HUES6 (cell line): ENCODE results near the gene SEMA4D.

Source experiments
- H3K27ac ChIP-seq: 2 replicates; pipeline ENCODE4 v1.7.0; 2013; ENCODE audit warnings: low read depth, mild to moderate bottlenecking, low read length, inconsistent platforms
- H3K27me3 ChIP-seq: 2 replicates; pipeline ENCODE4 v1.6.1; 2013; ENCODE audit warnings: low read length; ENCODE audit not compliant: control insufficient read depth, insufficient read depth
- H3K36me3 ChIP-seq: 2 replicates; pipeline ENCODE4 v1.6.1; 2013; ENCODE audit warnings: low read length; ENCODE audit not compliant: control insufficient read depth, insufficient read depth
- H3K4me1 ChIP-seq: 2 replicates; pipeline ENCODE4 v1.6.1; 2013; ENCODE audit warnings: low read length; ENCODE audit not compliant: control insufficient read depth, insufficient read depth
- H3K4me3 ChIP-seq: 2 replicates; pipeline ENCODE4 v1.5.1; 2013; ENCODE audit warnings: low read depth, low read length
- H3K9ac ChIP-seq: one replicate; pipeline ENCODE4 v1.6.1; 2013; ENCODE audit warnings: mild to moderate bottlenecking, low read length
- H3K9me3 ChIP-seq: 2 replicates; pipeline ENCODE4 v1.6.1; 2013; ENCODE audit warnings: low read depth, low read length; ENCODE audit not compliant: control insufficient read depth, insufficient read depth

Gene SEMA4D

DNA sequence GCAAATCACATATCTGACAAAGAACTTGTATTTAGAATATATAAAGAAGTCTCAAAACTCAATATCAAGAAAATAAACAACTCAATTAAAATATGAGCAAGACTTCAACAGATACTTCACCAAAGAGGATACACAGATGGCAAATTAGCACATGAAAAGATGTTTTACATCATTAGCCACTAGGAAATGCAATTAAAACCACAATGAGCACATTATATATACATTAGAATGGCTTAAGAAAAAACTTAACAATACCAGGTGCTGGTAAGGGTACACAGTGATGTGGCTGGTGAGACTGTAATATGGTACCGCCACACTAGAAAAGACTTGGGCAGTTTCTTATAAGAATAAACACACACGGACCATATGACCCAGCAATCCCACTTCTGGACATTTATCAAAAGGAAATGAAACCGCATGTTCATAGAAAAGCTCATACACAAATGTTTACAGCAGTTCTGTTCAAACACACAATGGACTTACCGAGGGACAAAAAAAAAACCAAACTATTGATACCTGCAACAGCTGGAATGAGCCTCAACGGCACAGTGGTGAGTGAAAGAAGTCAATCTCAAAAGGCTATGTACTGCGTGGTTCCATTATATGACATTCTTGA is 27.6 kb downstream of the SEMA4D start:
- Histone ChIP-seq H3K9ac (no peak overlapping the region), H3K4me1 (peaks cover 41% of the 10 kb centered on the region), H3K27ac (peak overlapping the region; percentile 13; the same call in 1 of the 2 replicates), H3K4me3 (no peak overlapping the region; the same call in 1 of the 2 replicates), H3K36me3 (peaks cover 4% of the 10 kb centered on the region; the same call in 1 of the 2 replicates), H3K9me3 (no peaks in the 10 kb centered on the region), H3K27me3 (no peaks in the 10 kb centered on the region)

DNA sequence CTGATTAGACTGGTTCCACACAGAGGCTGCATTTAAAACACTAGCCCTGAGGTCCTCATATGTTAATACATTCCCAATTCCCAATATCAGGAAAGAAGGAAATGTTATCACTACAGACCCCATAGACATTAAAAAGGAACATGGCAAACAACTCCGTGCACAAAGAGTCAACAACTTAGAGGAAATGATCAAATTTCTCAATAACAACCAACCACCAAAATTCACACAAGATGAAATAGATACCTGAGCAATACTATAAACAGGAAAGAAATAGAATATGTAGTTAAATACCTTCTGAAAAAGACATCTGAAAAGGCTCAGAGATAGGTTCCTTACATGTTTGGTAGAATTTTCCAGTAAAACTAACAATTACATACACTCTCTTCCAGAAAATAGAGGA is 28.9 kb downstream of the SEMA4D start:
- H3K27ac ChIP-seq, result no peak overlapping the region
- H3K27me3 ChIP-seq, result no peaks in the 10 kb centered on the region
- no peak overlapping the region for H3K9ac ChIP-seq
- no peaks in the 10 kb centered on the region for H3K9me3 ChIP-seq
- H3K36me3 ChIP-seq, result no peaks in the 10 kb centered on the region
- no peak overlapping the region for H3K4me3 ChIP-seq
- peaks cover 47% of the 10 kb centered on the region for H3K4me1 ChIP-seq

DNA sequence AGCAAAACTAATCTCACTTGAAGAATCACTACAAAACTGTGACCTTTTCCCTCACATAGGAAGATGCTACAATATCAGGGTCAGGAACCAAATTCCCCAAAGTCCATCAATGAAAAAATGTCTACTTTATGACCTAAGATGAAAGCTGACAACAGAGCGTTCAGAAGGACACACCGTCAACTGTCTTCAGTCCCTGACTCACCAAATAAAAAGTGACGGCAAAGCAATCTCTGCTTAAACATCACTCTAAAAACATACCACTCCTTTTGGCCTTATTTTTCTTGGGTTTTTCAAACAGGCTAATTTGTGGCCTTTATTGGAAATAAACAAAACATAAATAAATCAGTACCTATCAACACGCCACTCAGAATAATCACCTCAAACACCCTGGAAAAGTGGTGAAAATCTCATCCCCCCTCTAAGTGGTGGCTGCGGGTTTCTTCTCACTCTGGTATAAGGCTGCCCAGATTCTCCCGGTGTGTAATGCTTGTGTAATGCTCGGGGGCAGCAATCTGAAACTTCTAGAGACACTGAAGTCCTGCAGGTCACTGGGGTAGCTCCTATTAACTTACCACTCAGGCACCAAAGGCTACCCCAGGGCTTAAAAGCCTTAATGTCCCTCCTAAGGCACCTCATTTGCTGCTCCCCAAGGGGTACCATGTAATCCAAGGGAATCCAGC is 29.5 kb downstream of the SEMA4D start:
- Histone ChIP-seq H3K4me3 (no peak overlapping the region), H3K27ac (no peak overlapping the region), H3K9ac (no peak overlapping the region), H3K4me1 (peaks cover 47% of the 10 kb centered on the region), H3K27me3 (no peaks in the 10 kb centered on the region), H3K36me3 (no peaks in the 10 kb centered on the region), H3K9me3 (no peaks in the 10 kb centered on the region)

GRCh38 chr9:89467278-89467625 is 30.7 kb downstream of the SEMA4D start:
- no peaks in the 10 kb centered on the region for H3K27me3 ChIP-seq
- H3K27ac ChIP-seq, result no peak overlapping the region
- no peak overlapping the region for H3K4me3 ChIP-seq
- H3K9ac ChIP-seq, result no peak overlapping the region
- H3K36me3 ChIP-seq, result no peaks in the 10 kb centered on the region
- peaks cover 47% of the 10 kb centered on the region for H3K4me1 ChIP-seq
- no peaks in the 10 kb centered on the region for H3K9me3 ChIP-seq

GRCh38 chr9:89466451-89467277 is 31.2 kb downstream of the SEMA4D start:
- H3K36me3 ChIP-seq, result no peaks in the 10 kb centered on the region
- no peaks in the 10 kb centered on the region for H3K27me3 ChIP-seq
- no peak overlapping the region for H3K27ac ChIP-seq
- H3K4me3 ChIP-seq, result no peak overlapping the region
- no peaks in the 10 kb centered on the region for H3K9me3 ChIP-seq
- H3K9ac ChIP-seq, result no peak overlapping the region
- H3K4me1 ChIP-seq, result peaks cover 47% of the 10 kb centered on the region

GRCh38 chr9:89465726-89466308 is 32.1 kb downstream of the SEMA4D start:
- Histone ChIP-seq H3K4me3 (no peak overlapping the region), H3K27me3 (no peaks in the 10 kb centered on the region), H3K36me3 (no peaks in the 10 kb centered on the region), H3K9ac (no peak overlapping the region), H3K9me3 (no peaks in the 10 kb centered on the region), H3K4me1 (peaks cover 51% of the 10 kb centered on the region), H3K27ac (no peak overlapping the region)

GRCh38 chr9:89465001-89465451 is 32.9 kb downstream of the SEMA4D start:
- Histone ChIP-seq H3K4me1 (peaks cover 51% of the 10 kb centered on the region), H3K36me3 (no peaks in the 10 kb centered on the region), H3K27ac (no peak overlapping the region), H3K9me3 (no peaks in the 10 kb centered on the region), H3K4me3 (no peak overlapping the region), H3K27me3 (no peaks in the 10 kb centered on the region), H3K9ac (no peak overlapping the region)

GRCh38 chr9:89464300-89464901 is 33.5 kb downstream of the SEMA4D start:
- H3K36me3 ChIP-seq, result no peaks in the 10 kb centered on the region
- no peak overlapping the region for H3K4me3 ChIP-seq
- H3K9ac ChIP-seq, result no peak overlapping the region
- no peaks in the 10 kb centered on the region for H3K27me3 ChIP-seq
- H3K27ac ChIP-seq, result no peak overlapping the region
- H3K9me3 ChIP-seq, result no peaks in the 10 kb centered on the region
- H3K4me1 ChIP-seq, result peaks cover 51% of the 10 kb centered on the region

DNA sequence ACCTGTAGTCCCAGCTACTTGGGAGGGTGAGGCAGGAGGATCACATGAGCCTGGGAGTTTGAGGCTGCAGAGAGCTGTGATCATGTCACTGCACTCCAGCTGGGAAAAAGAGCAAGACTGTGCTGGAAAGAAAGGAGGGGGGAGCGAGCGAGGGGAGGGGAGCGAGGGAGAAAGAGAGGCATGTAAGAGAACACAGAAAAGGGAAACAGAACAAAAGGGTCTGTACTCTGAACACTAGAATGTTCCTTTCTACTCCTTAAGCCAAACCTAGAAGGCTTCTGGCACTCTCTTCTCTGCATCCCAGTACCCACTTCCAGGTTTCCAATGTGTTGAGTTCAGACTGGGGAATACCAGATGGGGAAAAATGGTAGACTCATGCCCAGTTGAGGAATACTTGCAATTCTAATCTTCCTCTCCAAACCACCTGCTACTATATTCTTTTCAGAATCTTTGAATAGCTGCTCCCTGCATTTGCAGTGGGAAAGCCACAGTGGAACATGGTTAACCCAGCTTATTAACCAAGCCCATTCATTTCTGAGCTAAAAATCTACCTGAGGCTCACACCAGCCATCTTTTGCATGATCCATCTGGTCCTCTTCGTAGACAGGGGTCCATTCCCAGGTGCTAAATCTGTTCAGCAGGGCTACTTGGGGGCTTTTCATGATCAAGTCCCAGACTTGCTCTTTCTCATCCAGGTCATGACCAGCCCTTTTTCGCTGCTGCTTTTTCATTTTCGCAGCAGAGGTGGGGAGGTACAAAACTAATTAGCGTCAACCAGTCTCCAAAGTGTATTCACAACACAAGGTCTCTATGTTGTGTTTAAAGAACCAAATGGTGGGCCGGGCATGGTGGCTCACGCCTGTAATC is 34.9 kb downstream of the SEMA4D start:
- Histone ChIP-seq H3K27me3 (no peaks in the 10 kb centered on the region), H3K4me1 (peaks cover 45% of the 10 kb centered on the region)

DNA sequence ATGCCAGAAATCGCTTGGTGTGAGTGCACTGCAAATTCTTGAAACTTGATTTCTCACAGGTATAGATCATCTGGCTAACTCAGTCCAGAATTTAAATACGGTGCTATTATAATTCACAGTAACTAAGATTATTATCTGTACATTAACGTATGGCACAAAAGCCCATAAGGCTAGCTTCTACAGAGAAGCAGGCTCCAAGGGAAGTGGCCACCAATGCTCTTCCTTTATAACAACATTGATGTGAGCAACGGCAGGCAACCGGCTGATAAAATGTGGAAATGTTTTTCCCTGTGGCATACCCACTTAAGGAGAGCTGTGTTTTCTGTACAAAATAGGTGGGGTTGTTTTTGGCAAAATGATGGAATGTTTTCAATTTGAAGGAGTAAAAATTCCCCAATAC is 35.7 kb downstream of the SEMA4D start:
- Histone ChIP-seq H3K9ac (no peak overlapping the region), H3K27ac (no peak overlapping the region), H3K4me3 (no peak overlapping the region), H3K9me3 (no peaks in the 10 kb centered on the region), H3K4me1 (peaks cover 40% of the 10 kb centered on the region), H3K36me3 (peaks cover 3% of the 10 kb centered on the region; the same call in 1 of the 2 replicates), H3K27me3 (no peaks in the 10 kb centered on the region)

More for the DNA sequence above, 34.9 kb downstream of the SEMA4D start:
- Histone ChIP-seq H3K36me3 (peaks cover 3% of the 10 kb centered on the region; the same call in 1 of the 2 replicates), H3K4me3 (no peak overlapping the region), H3K9me3 (no peaks in the 10 kb centered on the region), H3K9ac (no peak overlapping the region), H3K27ac (no peak overlapping the region)
